ENCODE measurements around the gene C17orf67.

The C17orf67 gene

GRCh38 chr17:56815711-56816110 lies 18.0 kb downstream of the C17orf67 start:
- TF ChIP-seq ZFX (IDR thresholded peaks at IDR 0.05) (no peak), CTCF (conservative IDR thresholded peaks at IDR 0.05) (no peak)
- no peak overlapping the region for H3K27ac ChIP-seq

- TF ChIP-seq ZFX (IDR thresholded peaks at IDR 0.05) (no peak), CTCF (conservative IDR thresholded peaks at IDR 0.05) (no peak)
- no peak overlapping the region for H3K27ac ChIP-seq
Measured at GRCh38 chr17:56812901-56813388, 20.8 kb downstream of the C17orf67 start.

- no peak overlapping the region for H3K27ac ChIP-seq
- TF ChIP-seq CTCF (conservative IDR thresholded peaks at IDR 0.05) (no peak), ZFX (IDR thresholded peaks at IDR 0.05) (no peak)
Measured at GRCh38 chr17:56810891-56811775, 22.6 kb downstream of the C17orf67 start.

- no peak for TF ChIP-seq ZFX (IDR thresholded peaks at IDR 0.05)
- TF ChIP-seq CTCF (conservative IDR thresholded peaks at IDR 0.05), result no peak
- H3K27ac ChIP-seq, result no peak overlapping the region
Measured at GRCh38 chr17:56810343-56810742, 23.4 kb downstream of the C17orf67 start.

- peak overlapping the region; percentile 74 for H3K27ac ChIP-seq
- TF ChIP-seq CTCF (conservative IDR thresholded peaks at IDR 0.05), result no peak
- TF ChIP-seq ZFX (IDR thresholded peaks at IDR 0.05), result no peak
Measured at GRCh38 chr17:56809820-56810179, 23.9 kb downstream of the C17orf67 start.

- TF ChIP-seq ZFX (IDR thresholded peaks at IDR 0.05), result no peak
- no peak for TF ChIP-seq CTCF (conservative IDR thresholded peaks at IDR 0.05)
- H3K27ac ChIP-seq, result peak overlapping the region; percentile 74
Measured at GRCh38 chr17:56809106-56809819, 24.5 kb downstream of the C17orf67 start.

GRCh38 chr17:56808503-56808902 lies 25.2 kb downstream of the C17orf67 start:
- TF ChIP-seq CTCF (conservative IDR thresholded peaks at IDR 0.05) (no peak), ZFX (IDR thresholded peaks at IDR 0.05) (no peak)

More at GRCh38 chr17:56808503-56808902, 25.2 kb downstream of the C17orf67 start:
- H3K27ac ChIP-seq, result peak overlapping the region; percentile 74
